Posterior cingulate gyrus (tissue), 11 donors: ENCODE measurements around the gene KCNK17.
A peak's percentile ranks its signal among the peaks of the same experiment; 100 is the strongest.

Experiments used
- DNase-seq, 10 donors: peaks; one replicate each; pipeline versions ENCODE4 v3.0.0 to v3.0.0-alpha.2; 2020 to 2021; ENCODE audit warnings: mixed read lengths in 3 of 10
- intact Hi-C: fragments of 100-400 bp; cut with DNase I; formaldehyde crosslinking; loops from one replicate; pipeline ENCODE4 v1.15.1; 2023

Gene KCNK17

DNA sequence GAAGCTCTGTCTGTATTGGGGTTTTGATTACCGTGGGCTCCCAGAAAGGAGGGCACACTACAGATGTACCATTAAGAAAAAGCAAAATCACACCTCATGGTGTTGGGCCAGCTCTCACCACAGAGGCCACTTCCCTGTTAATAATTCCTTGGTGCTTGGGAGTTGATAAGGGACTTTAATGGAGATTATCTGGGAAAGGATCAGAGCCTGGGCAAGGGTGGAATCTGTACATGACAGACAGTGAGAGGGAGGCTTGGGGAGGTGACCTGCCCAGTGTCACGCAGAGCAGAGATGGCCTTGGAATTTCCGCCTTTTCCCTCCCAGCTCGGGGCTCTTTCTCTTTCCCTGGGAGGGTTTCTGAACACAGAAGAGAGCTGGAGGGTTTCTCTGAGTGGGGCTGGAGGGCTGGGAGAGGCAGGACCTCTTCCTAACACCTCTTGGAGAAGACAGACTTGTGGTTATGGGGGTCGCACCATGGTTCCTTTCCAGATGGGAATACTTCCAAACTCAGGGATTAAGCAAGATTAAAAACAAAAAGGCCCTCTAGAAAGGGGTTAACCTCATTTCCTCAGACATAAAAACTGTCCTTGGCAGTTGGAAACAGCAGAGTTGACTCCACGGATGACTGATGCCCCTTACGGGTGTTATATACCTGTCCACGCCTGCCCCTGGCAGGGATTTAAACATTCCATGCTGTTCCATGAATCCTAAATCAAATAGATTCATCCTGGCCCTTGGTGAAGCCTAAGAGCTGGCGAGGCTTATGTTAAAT is 25.1 kb upstream of the KCNK17 start:
- intact Hi-C loops = no loop called here
- DNase-seq = peak in 2 of 10 donors; percentile 10 to 14

- intact Hi-C loops = no loop called here
- DNase-seq = peak in 1 of 10 donors; percentile 15
Observed at GRCh38 chr6:39338397-39338796, 24.2 kb upstream of the KCNK17 start.

- peak in 5 of 10 donors; percentile 30 to 79 (median 59) for DNase-seq
- intact Hi-C loops = no loop called here
Observed at GRCh38 chr6:39335780-39336545, 21.7 kb upstream of the KCNK17 start.

- peak in 1 of 10 donors; percentile 36 for DNase-seq
- intact Hi-C loops = no loop called here
Observed at GRCh38 chr6:39333644-39334438, 19.6 kb upstream of the KCNK17 start.

- peak; percentile 23 to 94 (median 66) for DNase-seq
- intact Hi-C loops = no loop called here
Observed at GRCh38 chr6:39330476-39330875, 16.3 kb upstream of the KCNK17 start.

DNA sequence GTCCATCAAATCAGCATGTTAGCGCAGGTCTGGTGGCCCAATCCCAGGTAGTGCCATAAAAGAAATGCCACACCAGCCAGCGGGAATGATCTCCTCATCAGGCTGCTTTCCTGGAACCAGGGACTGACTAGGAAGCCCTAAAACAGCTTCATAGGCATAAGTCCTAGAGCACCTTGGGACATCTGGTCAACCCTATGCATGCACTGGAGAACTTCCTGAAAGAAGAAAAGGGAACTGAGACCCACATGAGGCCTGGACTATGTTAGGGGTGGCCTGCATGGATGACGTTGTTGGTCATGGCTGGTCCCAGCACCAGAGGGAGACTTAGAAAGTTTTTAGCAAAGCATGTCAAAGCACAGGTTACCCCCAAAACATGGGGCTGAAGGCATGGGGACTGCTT is 15.8 kb upstream of the KCNK17 start:
- peak in 2 of 10 donors; percentile 10 to 34 for DNase-seq
- intact Hi-C loops = no loop called here

GRCh38 chr6:39328066-39328465 is 13.8 kb upstream of the KCNK17 start:
- DNase-seq = peak in 3 of 10 donors; percentile 31 to 80 (median 48)
- intact Hi-C loops = no loop called here

- intact Hi-C loops = no loop called here
- peak in 2 of 10 donors; percentile 9 to 50 for DNase-seq
Observed at GRCh38 chr6:39327507-39327906, 13.3 kb upstream of the KCNK17 start.

DNA sequence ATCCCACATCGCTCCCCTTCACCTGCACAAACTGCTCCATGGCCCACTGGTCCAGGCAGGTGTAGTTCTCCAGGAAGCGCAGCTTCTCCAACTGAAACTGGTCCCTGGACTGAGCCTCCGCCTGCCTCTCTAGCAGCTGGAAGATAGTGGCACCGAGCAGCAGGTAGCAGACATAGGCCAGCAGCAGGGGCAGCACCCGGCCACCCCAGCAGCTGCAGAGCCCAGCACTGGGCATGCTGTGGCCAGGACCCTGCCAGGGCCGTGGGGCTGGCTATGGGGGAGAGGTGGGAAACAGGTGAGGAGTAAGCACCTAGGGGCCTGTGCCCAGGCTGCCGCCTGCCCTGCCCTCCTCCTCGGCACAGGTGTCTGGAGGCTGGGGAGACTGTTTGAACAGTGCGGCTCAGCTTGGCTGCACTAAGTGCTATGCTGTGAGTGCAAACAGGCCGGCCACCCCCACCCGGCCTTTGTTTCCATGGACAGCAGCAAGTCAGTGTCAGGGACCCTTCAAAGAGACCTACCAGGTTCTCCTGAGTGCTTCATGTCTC is 8.2 kb upstream of the KCNK17 start, which contains the start of gene KCNK16:
Gene KCNK16 (minus strand): TSS at position 397 of the 545 bp plus-strand sequence. CDS start 162 bp downstream, at position 235.
- DNase-seq = peak in 2 of 10 donors; percentile 5 to 67

GRCh38 chr6:39321761-39322160 is 7.5 kb upstream of the KCNK17 start:
- intact Hi-C loops = no loop called here
- peak in 2 of 10 donors; percentile 29 to 50 for DNase-seq

More for the DNA sequence above, 8.2 kb upstream of the KCNK17 start, which contains the start of gene KCNK16:
- intact Hi-C loops = no loop called here

DNA sequence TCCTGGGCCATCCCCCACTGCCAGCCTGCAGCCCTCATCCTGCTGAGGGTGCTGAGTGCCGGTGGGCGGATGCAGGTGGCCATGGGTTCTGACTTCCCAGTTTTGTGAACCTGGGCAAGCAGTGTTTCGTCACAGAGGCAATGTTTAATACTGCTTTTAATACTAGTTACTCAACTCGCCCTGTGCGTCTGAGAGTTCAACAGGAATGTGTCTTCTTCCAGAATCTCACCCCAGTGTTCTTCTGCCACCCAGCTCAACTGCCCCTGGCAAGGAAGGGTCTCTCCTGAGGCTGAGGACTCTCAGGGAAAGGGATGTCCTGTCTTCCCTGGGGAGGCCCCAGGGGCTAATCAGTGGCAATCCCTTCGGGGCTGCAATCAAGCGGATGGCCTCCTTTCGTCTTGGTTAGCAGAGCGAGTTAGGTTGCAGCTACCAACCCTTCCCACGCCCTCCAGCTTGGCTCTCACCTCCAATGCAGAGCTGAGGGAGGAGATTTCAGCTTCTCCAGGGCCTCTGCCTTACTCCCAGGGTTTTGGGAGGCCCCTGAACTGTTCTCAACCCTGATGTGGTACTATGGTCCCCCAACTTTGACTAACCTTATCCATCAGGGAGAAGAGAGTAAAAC is 6.3 kb upstream of the KCNK17 start:
- no peak for DNase-seq
- intact Hi-C loops = no loop called here

GRCh38 chr6:39319621-39320362 is 5.6 kb upstream of the KCNK17 start:
- DNase-seq = peak in 1 of 10 donors; percentile 35
- intact Hi-C loops = no loop called here

DNA sequence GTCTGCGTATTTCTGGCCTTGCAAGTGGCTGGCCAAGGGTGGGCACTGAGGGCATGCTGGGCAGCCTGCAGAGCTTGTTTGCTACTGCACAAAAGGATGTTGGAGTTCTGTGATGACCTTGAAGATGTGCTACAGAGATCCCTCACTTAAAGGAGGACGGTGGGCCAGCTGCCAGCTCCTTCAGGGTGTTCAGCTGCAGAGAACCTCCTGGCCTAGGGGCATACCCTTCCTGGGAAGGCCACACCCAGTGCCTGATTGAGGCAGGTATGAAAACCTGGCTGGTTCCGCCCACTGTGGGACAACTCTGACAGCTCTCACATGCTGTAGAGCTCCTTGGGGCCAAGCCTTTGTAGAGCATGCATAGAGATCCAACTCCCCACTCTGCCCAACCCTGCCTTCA is 3.0 kb upstream of the KCNK17 start:
- intact Hi-C loops = no loop called here
- peak in 2 of 10 donors; percentile 29 to 60 for DNase-seq

- peak in 3 of 10 donors; percentile 56 to 72 (median 66) for DNase-seq
- intact Hi-C loops = loop anchor here (5.0 kb wide), 1 partner anchor 341 kb away; no protein-coding TSS in a partner anchor
Observed at GRCh38 chr6:39313526-39314272, 520 bp downstream of the KCNK17 start.

DNA sequence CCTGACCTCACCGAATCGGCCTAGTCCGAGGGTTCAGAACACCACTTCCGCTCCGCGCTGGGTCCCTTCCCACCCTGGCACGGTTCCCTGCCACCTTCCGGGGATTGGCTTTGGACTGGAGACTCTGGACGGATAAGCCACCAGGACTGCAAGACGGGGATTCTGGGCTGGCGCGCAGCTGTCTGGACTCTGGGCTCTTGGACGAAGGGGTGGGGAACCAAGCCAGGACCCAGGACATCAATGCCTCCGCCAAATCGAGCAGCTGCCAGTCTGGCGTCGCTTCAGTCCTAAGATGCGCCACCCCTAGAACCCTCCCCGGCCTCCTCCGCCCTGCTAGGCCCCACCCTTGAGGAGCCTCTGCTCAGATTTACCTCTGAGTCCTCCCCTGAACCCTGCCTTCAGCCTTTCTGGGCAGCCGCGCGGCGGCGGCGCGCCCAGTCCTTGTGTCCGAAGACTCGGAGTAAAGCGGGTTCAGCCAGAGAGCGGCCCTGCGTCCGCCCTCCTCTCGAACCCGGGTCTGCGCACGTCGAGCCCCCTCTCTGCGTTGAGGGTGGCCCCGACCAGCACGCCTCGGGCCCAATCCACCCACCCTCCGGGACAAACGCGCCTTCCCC is 1.2 kb downstream of the KCNK17 start:
- intact Hi-C loops = loop anchor here (5.0 kb wide), 1 partner anchor 341 kb away; no protein-coding TSS in a partner anchor
- DNase-seq = peak in 3 of 10 donors; percentile 63 to 86 (median 81)

DNA sequence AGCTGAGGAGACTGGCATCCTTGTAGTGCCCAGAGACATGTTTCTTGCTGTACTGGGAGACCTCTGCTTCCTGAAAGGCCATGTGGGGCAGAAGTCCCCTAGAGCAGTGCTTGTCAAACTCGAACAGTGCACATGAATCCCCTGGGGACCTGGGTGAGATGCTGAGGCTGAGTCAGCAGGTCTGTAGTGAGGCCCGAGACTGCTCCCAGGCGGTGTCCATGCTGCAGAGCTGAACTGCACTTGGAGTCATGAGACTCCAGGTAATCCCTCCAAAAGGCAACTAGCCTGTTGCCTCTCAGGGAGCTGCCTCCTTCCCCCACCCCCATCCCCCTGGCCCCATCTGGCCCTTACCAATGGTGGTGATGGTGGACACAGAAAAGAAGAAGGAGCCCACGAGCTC is 3.7 kb downstream of the KCNK17 start:
- DNase-seq = peak in 2 of 10 donors; percentile 54 to 60
- intact Hi-C loops = loop anchor here (2.0 to 5.0 kb wide), 2 partner anchors 338 to 440 kb away; no protein-coding TSS in a partner anchor

GRCh38 chr6:39309942-39310531 is 4.2 kb downstream of the KCNK17 start:
- intact Hi-C loops = loop anchor here (1.0 to 5.0 kb wide), 3 partner anchors 144 to 439 kb away; no protein-coding TSS in a partner anchor
- DNase-seq = peak; percentile 50 to 96 (median 78)
